NCI-H2227 (cell line): ENCODE measurements around the gene ZNF69.
A peak's percentile ranks its signal among the peaks of the same experiment; 100 is the strongest.
"Not testable (repeated sequence)": the region's sequence is repeated elsewhere in the genome, so short reads cannot be mapped to it uniquely, and the experiment has no call there.

Experiments
- DNase-seq: peaks from one replicate; lab custom pipeline; 2025; ENCODE audit not compliant: unreplicated experiment; lab: John Stamatoyannopoulos, UW

Gene ZNF69

GRCh38 chr19:11887611-11888531 is at the start of gene ZNF69:
TSS of gene ZNF69 (plus strand) at chr19:11887782. CDS start at chr19:11887924, 142 bp downstream.
- DNase-seq: peak; percentile 56

- no peak for DNase-seq
Measured at GRCh38 chr19:11843722-11844121, 43.9 kb upstream of the ZNF69 start.

GRCh38 chr19:11847615-11848014 is 40.0 kb upstream of the ZNF69 start:
- not testable (repeated sequence) for DNase-seq

- DNase-seq: no peak
Measured at GRCh38 chr19:11848200-11848593, 39.4 kb upstream of the ZNF69 start.

- peak; percentile 80 for DNase-seq
Measured at GRCh38 chr19:11848594-11849469, 38.8 kb upstream of the ZNF69 start, which contains the start of gene ZNF439. TSS of gene ZNF439 (plus strand) at chr19:11848726. CDS start at chr19:11848868, 142 bp downstream.

- not testable (repeated sequence) for DNase-seq
Measured at GRCh38 chr19:11850289-11850688, 37.3 kb upstream of the ZNF69 start.

GRCh38 chr19:11853358-11853757 is 34.2 kb upstream of the ZNF69 start:
- DNase-seq: no peak

- no peak for DNase-seq
Measured at GRCh38 chr19:11856596-11857250, 30.9 kb upstream of the ZNF69 start.

GRCh38 chr19:11860721-11861120 is 26.9 kb upstream of the ZNF69 start:
- no peak for DNase-seq

GRCh38 chr19:11861301-11861700 is 26.3 kb upstream of the ZNF69 start:
- no peak for DNase-seq

GRCh38 chr19:11867766-11868165 is 19.8 kb upstream of the ZNF69 start:
- not testable (repeated sequence) for DNase-seq

- DNase-seq: no peak
Measured at GRCh38 chr19:11868188-11868587, 19.4 kb upstream of the ZNF69 start.

- no peak for DNase-seq
Measured at GRCh38 chr19:11872624-11873023, 15.0 kb upstream of the ZNF69 start.

GRCh38 chr19:11873762-11874161 is 13.8 kb upstream of the ZNF69 start:
- no peak for DNase-seq

- peak; percentile 11 for DNase-seq
Measured at GRCh38 chr19:11879687-11880266, 7.8 kb upstream of the ZNF69 start.

GRCh38 chr19:11880598-11880997 is 7.0 kb upstream of the ZNF69 start:
- DNase-seq: no peak

- peak; percentile 47 for DNase-seq
Measured at GRCh38 chr19:11881151-11881800, 6.3 kb upstream of the ZNF69 start.

- no peak for DNase-seq
Measured at GRCh38 chr19:11882606-11883005, 5.0 kb upstream of the ZNF69 start.

- no peak for DNase-seq
Measured at GRCh38 chr19:11887234-11887610, 360 bp upstream of the ZNF69 start.

- not testable (repeated sequence) for DNase-seq
Measured at GRCh38 chr19:11889901-11890300, 2.3 kb downstream of the ZNF69 start.
